Breast epithelium (tissue), 4 donors: ENCODE results near the gene SLC5A10. TPM values are rescaled to one million over a fixed set of nuclear protein-coding genes. Genes with fewer than 3 reads are reported as not detected.

Source experiments
- DNase-seq, 2 donors: peaks; one replicate each; pipeline ENCODE4 v3.0.0-alpha.2; 2019; ENCODE audit warnings: low spot score in 2 of 2
- H3K27ac ChIP-seq, 2 donors: fragments of 200-600 bp; sonication (generic) in 1 of 2; one replicate each; pipeline ENCODE4 v1.5.1; 2016 to 2019; ENCODE audit warnings: mild to moderate bottlenecking in 1 of 2
- H3K27me3 ChIP-seq, 2 donors: fragments of 200-600 bp; sonication (generic) in 1 of 2; one replicate each; pipeline versions ENCODE4 v1.5.1 to v1.6.0; 2017 to 2019; ENCODE audit warnings: control low read depth in 1 of 2, mild to moderate bottlenecking in 1 of 2
- H3K36me3 ChIP-seq: fragments of 200-600 bp; one replicate; pipeline ENCODE4 v1.5.1; 2019
- H3K4me1 ChIP-seq, 2 donors: fragments of 200-600 bp; sonication (generic); one replicate each; pipeline ENCODE4 v1.5.1; 2016 to 2019; ENCODE audit warnings: control low read depth in 1 of 2
- H3K4me3 ChIP-seq, 3 donors: fragments of 200-600 bp; sonication (generic); 1 replicate in 2 of 3; 2 replicates in 1 of 3; pipeline ENCODE4 v1.5.1; 2016 to 2019; ENCODE audit warnings: mild to moderate bottlenecking in 3 of 3, moderate library complexity in 2 of 3
- H3K9me3 ChIP-seq, 2 donors: fragments of 200-600 bp; sonication (generic) in 1 of 2; one replicate each; pipeline ENCODE4 v1.5.1; 2016 to 2019; ENCODE audit warnings: control low read depth in 1 of 2
- POLR2A ChIP-seq: fragments of 450-650 bp; IDR thresholded peaks from one replicate; pipeline ENCODE4 v1.6.1; 2016; ENCODE audit warnings: antibody characterized with exemption, mild to moderate bottlenecking, moderate library complexity
- POLR2AphosphoS5 ChIP-seq, 3 donors: sonication (generic); formaldehyde crosslinking; IDR thresholded peaks; one replicate each; pipeline ENCODE4 v1.6.1; 2017; ENCODE audit warnings: antibody characterized with exemption in 3 of 3
- intact Hi-C: fragments of 100-400 bp; cut with DNase I; formaldehyde crosslinking; loops from one replicate; pipeline ENCODE4 v1.15.1; 2023; ENCODE audit warnings: low total_unique reads
- total RNA-seq, 3 donors: library from RNA; depleted of rRNA; stranded (reverse); fragments of >200 nt; gene quantifications; one replicate each; pipeline ENCODE4 v1.1.0, GENCODE V29; 2016
- TF ChIP-seq, protein P1 (sequence below), 3 donors: fragments of 450-650 bp; IDR thresholded peaks; one replicate each; pipeline ENCODE4 v1.5.1; 2016 to 2017; ENCODE audit warnings: antibody characterized with exemption in 3 of 3, mild to moderate bottlenecking in 3 of 3, moderate library complexity in 3 of 3

SLC5A10 gene
- total RNA-seq, 3 donors from 2014 or later, result 0.29 TPM; not detected in 2

DNA sequence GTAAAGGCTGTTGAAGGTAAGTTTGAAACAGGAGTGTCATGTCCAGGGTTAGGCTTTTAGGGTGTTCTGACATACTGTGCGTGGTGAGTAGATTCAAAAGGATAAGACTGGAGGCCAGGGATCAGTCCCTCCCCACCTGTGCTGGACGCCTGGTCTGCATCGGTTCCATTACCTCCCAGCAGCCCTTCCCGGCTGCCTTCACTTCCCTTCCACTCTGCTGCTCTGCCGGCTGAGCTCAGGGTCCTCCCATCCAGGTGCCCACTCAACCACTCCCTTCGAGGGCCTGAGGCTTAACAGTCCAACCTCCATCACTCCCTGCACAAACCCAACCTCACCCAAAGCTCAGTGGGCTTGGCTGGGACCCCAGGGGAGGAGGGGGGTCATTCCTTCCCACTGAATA, 4.1 kb upstream of the SLC5A10 start:
- H3K4me1 ChIP-seq, result no peaks in the 10 kb centered on the region
- H3K36me3 ChIP-seq, result no peaks in the 10 kb centered on the region
- H3K27ac ChIP-seq, result no peak overlapping the region
- H3K9me3 ChIP-seq, result no peaks in the 10 kb centered on the region
- TF ChIP-seq POLR2A (no peak), POLR2AphosphoS5 (IDR thresholded peaks at IDR 0.05) (no peak)
- TF ChIP-seq, protein P1, sequence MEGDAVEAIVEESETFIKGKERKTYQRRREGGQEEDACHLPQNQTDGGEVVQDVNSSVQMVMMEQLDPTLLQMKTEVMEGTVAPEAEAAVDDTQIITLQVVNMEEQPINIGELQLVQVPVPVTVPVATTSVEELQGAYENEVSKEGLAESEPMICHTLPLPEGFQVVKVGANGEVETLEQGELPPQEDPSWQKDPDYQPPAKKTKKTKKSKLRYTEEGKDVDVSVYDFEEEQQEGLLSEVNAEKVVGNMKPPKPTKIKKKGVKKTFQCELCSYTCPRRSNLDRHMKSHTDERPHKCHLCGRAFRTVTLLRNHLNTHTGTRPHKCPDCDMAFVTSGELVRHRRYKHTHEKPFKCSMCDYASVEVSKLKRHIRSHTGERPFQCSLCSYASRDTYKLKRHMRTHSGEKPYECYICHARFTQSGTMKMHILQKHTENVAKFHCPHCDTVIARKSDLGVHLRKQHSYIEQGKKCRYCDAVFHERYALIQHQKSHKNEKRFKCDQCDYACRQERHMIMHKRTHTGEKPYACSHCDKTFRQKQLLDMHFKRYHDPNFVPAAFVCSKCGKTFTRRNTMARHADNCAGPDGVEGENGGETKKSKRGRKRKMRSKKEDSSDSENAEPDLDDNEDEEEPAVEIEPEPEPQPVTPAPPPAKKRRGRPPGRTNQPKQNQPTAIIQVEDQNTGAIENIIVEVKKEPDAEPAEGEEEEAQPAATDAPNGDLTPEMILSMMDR (IDR thresholded peaks at IDR 0.05), result no peak
- intact Hi-C loops, result no loop called here
- no peak for DNase-seq
- H3K4me3 ChIP-seq, result no peak overlapping the region
- H3K27me3 ChIP-seq, result peaks cover 0 to 15% of the 10 kb centered on the region in 2 donors

DNA sequence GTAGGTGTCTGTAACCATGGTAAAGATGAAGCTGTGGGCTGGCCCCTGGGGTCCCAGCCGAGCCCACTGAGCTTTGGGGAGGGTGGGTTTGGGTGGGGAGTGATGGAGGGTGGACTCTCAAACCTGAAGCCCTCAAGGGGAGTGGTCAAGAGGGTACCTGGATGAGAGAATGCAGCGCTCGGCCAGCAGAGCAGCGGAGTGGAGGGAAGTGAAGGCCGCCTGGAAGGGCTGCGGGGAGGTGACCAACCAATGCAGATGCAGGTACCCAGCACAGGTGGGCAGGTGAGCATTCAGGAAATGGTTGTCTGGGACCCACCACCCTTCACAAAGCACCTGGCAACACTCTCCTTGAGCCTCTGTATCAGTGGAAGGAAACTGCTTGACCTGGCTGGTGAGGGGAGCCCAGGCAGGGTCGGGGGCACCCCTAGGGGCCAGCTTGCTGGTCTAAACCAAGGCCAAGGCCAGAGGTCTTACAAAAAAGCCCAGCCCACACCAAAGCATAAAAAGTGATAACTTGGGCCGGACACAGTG, 3.4 kb upstream of the SLC5A10 start:
- DNase-seq, result no peak
- intact Hi-C loops, result no loop called here
- H3K27ac ChIP-seq, result no peak overlapping the region
- H3K9me3 ChIP-seq, result no peaks in the 10 kb centered on the region
- H3K4me1 ChIP-seq, result no peaks in the 10 kb centered on the region
- H3K4me3 ChIP-seq, result no peak overlapping the region
- TF ChIP-seq POLR2AphosphoS5 (IDR thresholded peaks at IDR 0.05) (no peak), POLR2A (no peak)
- TF ChIP-seq, protein P1 (IDR thresholded peaks at IDR 0.05), result no peak
- peaks cover 0 to 15% of the 10 kb centered on the region in 2 donors for H3K27me3 ChIP-seq
- H3K36me3 ChIP-seq, result no peaks in the 10 kb centered on the region

DNA sequence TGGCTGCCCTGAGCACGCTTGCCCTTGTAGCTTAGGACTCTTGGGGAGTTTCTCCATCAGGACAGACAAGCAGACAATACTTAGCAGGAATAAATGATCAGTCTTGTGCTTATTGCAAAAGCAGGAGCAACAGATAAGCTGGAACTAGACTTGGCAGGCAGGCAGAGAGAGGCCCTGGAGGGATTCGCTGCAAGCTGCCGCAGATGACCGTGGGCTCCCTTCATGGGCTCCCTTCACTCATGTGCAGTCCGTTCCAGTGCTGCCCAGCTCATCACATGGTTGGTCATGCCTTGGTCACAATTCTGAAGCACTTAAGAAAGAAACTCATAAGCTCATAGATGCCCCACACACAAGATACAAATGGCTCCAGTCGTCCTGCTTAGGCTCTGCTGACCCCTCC, 2.4 kb upstream of the SLC5A10 start:
- Histone ChIP-seq H3K4me3 (no peak overlapping the region), H3K36me3 (no peaks in the 10 kb centered on the region), H3K4me1 (no peaks in the 10 kb centered on the region), H3K27me3 (peaks cover 0 to 15% of the 10 kb centered on the region in 2 donors), H3K9me3 (no peaks in the 10 kb centered on the region), H3K27ac (no peak overlapping the region)
- intact Hi-C loops, result no loop called here
- TF ChIP-seq POLR2A, result no peak
- TF ChIP-seq, protein P1 (IDR thresholded peaks at IDR 0.05), result no peak
- no peak for TF ChIP-seq POLR2AphosphoS5 (IDR thresholded peaks at IDR 0.05)
- DNase-seq, result no peak

DNA sequence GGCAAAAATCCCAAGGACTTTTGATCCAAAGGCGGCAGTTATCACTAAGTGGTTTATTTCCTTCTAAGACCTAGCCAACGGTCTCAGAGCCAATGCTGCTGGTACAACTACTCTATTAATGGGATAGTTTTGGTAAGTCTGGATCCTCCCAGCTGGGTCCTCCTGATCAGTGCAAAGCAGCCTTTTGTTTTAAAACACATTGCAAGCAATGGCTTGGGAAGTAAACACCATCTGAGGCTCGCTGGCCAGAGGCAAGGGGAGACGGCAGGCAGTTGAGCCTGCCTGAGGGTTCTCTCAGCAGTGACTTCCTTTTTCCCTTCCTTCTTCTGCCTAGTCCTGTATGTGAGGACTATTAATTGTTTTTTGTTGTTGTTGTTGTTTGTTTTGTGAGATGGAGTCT, 1.6 kb upstream of the SLC5A10 start:
- no peaks in the 10 kb centered on the region for H3K9me3 ChIP-seq
- no peak overlapping the region for H3K27ac ChIP-seq
- DNase-seq, result no peak
- no peaks in the 10 kb centered on the region for H3K4me1 ChIP-seq
- intact Hi-C loops, result no loop called here
- H3K27me3 ChIP-seq, result peaks cover 0 to 15% of the 10 kb centered on the region in 2 donors
- TF ChIP-seq POLR2A (no peak), POLR2AphosphoS5 (IDR thresholded peaks at IDR 0.05) (no peak)
- TF ChIP-seq, protein P1 (IDR thresholded peaks at IDR 0.05), result no peak
- no peaks in the 10 kb centered on the region for H3K36me3 ChIP-seq
- H3K4me3 ChIP-seq, result no peak overlapping the region

DNA sequence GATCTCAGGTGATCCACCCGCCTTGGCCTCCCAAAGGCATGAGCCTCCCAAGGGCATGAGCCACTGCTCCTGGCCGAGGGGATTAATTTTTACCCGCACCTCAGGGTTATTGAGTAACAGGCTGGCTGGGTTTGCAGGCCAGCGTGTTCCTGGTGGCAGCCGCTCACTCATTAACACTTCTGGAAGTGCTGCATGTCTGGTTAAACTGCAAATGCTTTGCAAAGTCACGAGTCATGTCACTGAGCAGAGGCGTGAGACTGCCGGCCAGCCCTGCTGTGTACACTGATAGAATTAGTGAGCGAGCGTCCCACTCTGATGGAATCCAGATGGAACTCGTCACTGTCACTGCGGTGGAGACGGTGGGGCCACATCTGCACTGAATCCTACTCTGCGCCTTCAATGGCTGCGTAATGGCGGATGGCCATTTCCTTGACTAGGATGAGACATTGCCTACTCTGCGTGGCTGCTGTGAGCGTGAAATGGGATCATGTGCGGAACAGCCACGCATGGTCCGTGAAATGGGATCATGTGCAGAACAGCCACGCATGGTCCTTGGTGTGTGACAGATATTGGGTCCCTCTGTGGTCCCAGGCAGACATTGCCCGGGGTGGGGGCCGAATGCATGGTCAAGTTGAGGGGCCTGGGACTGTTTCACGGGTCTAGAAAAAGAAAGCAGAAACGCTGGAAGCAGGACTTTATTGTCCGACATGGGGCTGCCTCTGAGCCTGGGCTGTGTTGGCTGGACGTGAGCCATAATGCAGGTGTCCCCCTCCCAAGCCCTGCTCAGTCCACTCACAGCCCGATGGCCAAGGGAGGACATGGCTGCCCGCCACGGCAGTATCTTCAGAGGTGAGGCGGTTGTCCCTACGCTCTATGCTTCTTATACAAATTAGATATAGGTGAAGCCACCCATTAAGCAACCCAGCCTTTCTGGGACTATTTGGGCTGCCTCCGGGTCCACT, 740 bp upstream of the SLC5A10 start:
- H3K27ac ChIP-seq, result no peak overlapping the region
- H3K4me3 ChIP-seq, result no peak overlapping the region
- no peaks in the 10 kb centered on the region for H3K9me3 ChIP-seq
- TF ChIP-seq, protein P1 (IDR thresholded peaks at IDR 0.05), result no peak
- TF ChIP-seq POLR2AphosphoS5 (IDR thresholded peaks at IDR 0.05) (no peak), POLR2A (no peak)
- intact Hi-C loops, result no loop called here
- no peaks in the 10 kb centered on the region for H3K36me3 ChIP-seq
- no peak for DNase-seq
- H3K27me3 ChIP-seq, result peaks cover 0 to 15% of the 10 kb centered on the region in 2 donors
- H3K4me1 ChIP-seq, result no peaks in the 10 kb centered on the region
